HepG2 (cell line): Measurements from ENCODE around the gene RAMAC. TPM values are rescaled to one million over a fixed set of nuclear protein-coding genes. Genes with fewer than 3 reads are reported as not detected.

Source experiments
- CHD2 ChIP-seq: IDR thresholded peaks from 2 replicates; pipeline ENCODE4 v1.6.1; 2011; ENCODE audit warnings: low read depth, low read length, improper control_type of control experiment
- EP300 ChIP-seq, 3 experiments: sonication (generic) in 1 of 3; formaldehyde crosslinking in 1 of 3; IDR thresholded peaks; 2 replicates each; pipeline versions ENCODE4 v1.5.1 to v1.6.1; 2011 to 2020; ENCODE audit warnings: low read depth in 2 of 3, low read length in 2 of 3, borderline replicate concordance in 1 of 3, improper control_type of control experiment in 1 of 3, mild to moderate bottlenecking in 1 of 3, missing genetic modification reagents in 1 of 3, moderate library complexity in 1 of 3
- HNF1A ChIP-seq, 2 experiments: sonication (generic) in 1 of 2; formaldehyde crosslinking in 1 of 2; IDR thresholded peaks; 2 replicates each; pipeline versions ENCODE4 v1.4.0 to v1.6.1; 2016 to 2020; ENCODE audit warnings: borderline replicate concordance in 1 of 2, low read depth in 1 of 2, mild to moderate bottlenecking in 1 of 2, missing genetic modification reagents in 1 of 2
- IRF9 ChIP-seq: sonication (generic); formaldehyde crosslinking; IDR thresholded peaks from 2 replicates; pipeline ENCODE4 v1.8.0; 2022; ENCODE audit warnings: missing genetic modification reagents, mild to moderate bottlenecking, borderline replicate concordance
- KAT7 ChIP-seq: IDR thresholded peaks from 2 replicates; pipeline ENCODE4 v1.6.1; 2018; ENCODE audit warnings: borderline replicate concordance, missing compliant biosample characterization
- MAFK ChIP-seq, 2 experiments: IDR thresholded peaks in 1 of 2; conservative IDR thresholded peaks in 1 of 2; 2 replicates each; pipeline ENCODE4 v1.6.1; 2011; ENCODE audit warnings: improper control_type of control experiment in 2 of 2, low read length in 2 of 2
- PRDM10 ChIP-seq: sonication (generic); formaldehyde crosslinking; IDR thresholded peaks from 2 replicates; pipeline ENCODE4 v1.4.0; 2020; ENCODE audit warnings: low read depth, missing genetic modification reagents
- PTBP1 ChIP-seq: fragments of 200-400 bp; formaldehyde crosslinking; IDR thresholded peaks from 2 replicates; pipeline ENCODE4 v1.6.1; 2018; ENCODE audit warnings: low read length, low read depth; ENCODE audit not compliant: poor library complexity, severe bottlenecking
- TBL1XR1 ChIP-seq: fragments of 150-350 bp; IDR thresholded peaks from 2 replicates; pipeline ENCODE4 v1.6.1; 2014; ENCODE audit warnings: borderline replicate concordance, low read length; ENCODE audit not compliant: partially characterized antibody
- ZIK1 ChIP-seq: sonication (generic); formaldehyde crosslinking; IDR thresholded peaks from 2 replicates; pipeline ENCODE4 v1.5.0; 2020; ENCODE audit warnings: mild to moderate bottlenecking, low read depth, missing genetic modification reagents, borderline replicate concordance
- ZNF251 ChIP-seq: sonication (generic); formaldehyde crosslinking; IDR thresholded peaks from 2 replicates; pipeline ENCODE4 v1.9.0; 2021; ENCODE audit warnings: mild to moderate bottlenecking, missing genetic modification reagents
- ZNF737 ChIP-seq: sonication (generic); formaldehyde crosslinking; IDR thresholded peaks from 2 replicates; pipeline ENCODE4 v1.5.0; 2020; ENCODE audit warnings: missing genetic modification reagents, mild to moderate bottlenecking, borderline replicate concordance
- polyA plus RNA-seq, 8 experiments: library from polyadenylated mRNA; depleted of rRNA in 3 of 8; stranded (reverse) in 7 of 8; unstranded in 1 of 8; fragments of >200 nt; fragmentation: Illumina TruSeq in 4 of 8; extraction: Trizol in 4 of 8; gene quantifications; 2 replicates each; pipeline versions ENCODE4 v1.2.1 to v1.2.3, GENCODE V29; 2011 to 2016; ENCODE audit warnings: low read depth in 4 of 8, missing spikeins in 1 of 8, mixed read lengths in 1 of 8; ENCODE audit not compliant: insufficient read depth in 1 of 8
- total RNA-seq, 5 experiments: library from RNA; depleted of rRNA; stranded (reverse); fragments of >200 nt; fragmentation: Illumina TruSeq; extraction: Trizol; gene quantifications; 2 replicates each; pipeline ENCODE4 v1.2.3, GENCODE V29; 2016; ENCODE audit warnings: low read depth in 1 of 5

Gene RAMAC
- total and polyA plus RNA-seq, 2 of the 13 experiments (the other 11 are each of a cell fraction or from before 2014, with no cell fraction given), result 22.2 to 45.9 TPM

GRCh38 chr15:82993144-82993543 is 7.1 kb downstream of the RAMAC start (continued):
- TF ChIP-seq HNF1A (IDR thresholded peaks at IDR 0.05; ENCODE audit: low read depth) (no peak), HNF1A (CRISPR knock-in tag; IDR thresholded peaks at IDR 0.05; ENCODE audit: borderline replicate concordance) (no peak), ZNF737 (CRISPR knock-in tag) (no peak), CHD2 (no peak), EP300 (IDR thresholded peaks at IDR 0.05; ENCODE audit: low read depth in 2 of 2, low read length in 2 of 2) (no peak), EP300 (CRISPR knock-in tag; IDR thresholded peaks at IDR 0.05; ENCODE audit: borderline replicate concordance) (no peak), PRDM10 (CRISPR knock-in tag) (no peak), MAFK (conservative IDR thresholded peaks at IDR 0.05 in 1 of 2, IDR thresholded peaks at IDR 0.05 in 1 of 2; ENCODE audit: low read length in 2 of 2) (no peak), KAT7 (CRISPR knock-in tag) (no peak), PTBP1 (no peak), TBL1XR1 (no peak), ZIK1 (CRISPR knock-in tag) (no peak), IRF9 (CRISPR knock-in tag) (no peak), ZNF251 (CRISPR knock-in tag) (no peak)
